Spleen (tissue), 7 donors: ENCODE data around the gene HIVEP3.

Source experiments
- CTCF ChIP-seq, 11 experiments: fragments of 200-600 bp in 7 of 11; fragments of 450-650 bp in 4 of 11; sonication (generic) in 4 of 11; IDR thresholded peaks in 8 of 11; conservative IDR thresholded peaks in 3 of 11; 1 replicate in 7 of 11; 2 replicates in 4 of 11; pipeline versions ENCODE4 v1.4.0 to v1.8.0; 2016 to 2021; ENCODE audit warnings: antibody characterized with exemption in 11 of 11, inconsistent platforms in 4 of 11, mild to moderate bottlenecking in 1 of 11
- POLR2A ChIP-seq, 3 donors: fragments of 450-650 bp; IDR thresholded peaks; one replicate each; pipeline ENCODE4 v1.5.1; 2017; ENCODE audit warnings: antibody characterized with exemption in 3 of 3, mild to moderate bottlenecking in 1 of 3
- donor health status: DM: no; HTN: no; CAD: no; lungs with moderate emphysema.
- donor health status: DM: no; HTN: no; CAD: no.
- donor health status: DM: no; HTN: no; CAD: no.

GRCh38 chr1:41840592-41841246 lies 78.0 kb downstream of the HIVEP3 start:
- TF ChIP-seq CTCF (IDR thresholded peaks at IDR 0.05 in 8 of 11, conservative IDR thresholded peaks at IDR 0.05 in 3 of 11) (no peak), POLR2A (IDR thresholded peaks at IDR 0.05) (no peak)
